K562 (cell line): ENCODE measurements around the gene VAC14. TPM values are rescaled to one million over a fixed set of nuclear protein-coding genes. Genes with fewer than 3 reads are reported as not detected.
"Not testable (repeated sequence)": the region's sequence is repeated elsewhere in the genome, so short reads cannot be mapped to it uniquely, and the experiment has no call there.

Experiments
- ATAC-seq: fragments of 200-7000 bp; cut with Tn5 transposase; 3 replicates; pipeline ENCODE4 v1.9.1; 2020; ENCODE audit warnings: moderate library complexity
- BruUV-seq: library from RNA; stranded (reverse); fragments of 400-500 nt; replicated peaks from 2 replicates; lab custom pipeline; 2021; lab: Mats Ljungman, UMichigan
- CTCF ChIA-PET: fragments of 300-600 bp; formaldehyde crosslinking; extraction: SDS; loops from one replicate; lab custom pipeline; 2021; ENCODE audit warnings: low intra/inter-chr PET ratio; lab: Yijun Ruan, JAX
- POLR2A ChIA-PET: fragments of 300-600, 350-650 bp; sonication (Branson Sonifier 250); formaldehyde crosslinking; extraction: SDS; loops from one replicate; lab custom pipeline; 2021; ENCODE audit warnings: antibody characterized with exemption, inconsistent platforms; lab: Yijun Ruan, JAX
- DNase-seq, 4 experiments: peaks; one replicate each; pipeline versions ENCODE4 v3.0.0 to v3.0.0-alpha.2; 2011 to 2018; ENCODE audit warnings: low spot score in 3 of 4, mixed read lengths in 3 of 4; ENCODE audit errors: extremely low read depth in 1 of 4
- FAIRE-seq: peaks from 2 replicates; lab custom pipeline; 2011; peaks lifted over from hg19 to GRCh38; lab: Jason Lieb, UNC
- H2AFZ ChIP-seq: 2 replicates; pipeline ENCODE4 v1.6.0; 2011; ENCODE audit warnings: low read depth, low read length, control low read depth, inconsistent platforms
- H3K27ac ChIP-seq: fragments of 200-600 bp; 3 replicates; pipeline ENCODE4 v1.8.0; 2011; ENCODE audit warnings: low read depth, mild to moderate bottlenecking, control low read depth, inconsistent platforms, low read length, moderate library complexity, mixed read lengths; ENCODE audit errors: extremely low read depth
- H3K27me3 ChIP-seq, 2 experiments: fragments of 300-600 bp in 1 of 2; 2 replicates in 1 of 2; 3 replicates in 1 of 2; pipeline versions ENCODE4 v1.6.0 to v1.8.0; 2011; ENCODE audit warnings: inconsistent platforms in 2 of 2, low read length in 2 of 2, mild to moderate bottlenecking in 1 of 2, mixed read lengths in 1 of 2, moderate library complexity in 1 of 2; ENCODE audit not compliant: control insufficient read depth in 2 of 2, insufficient read depth in 2 of 2
- H3K36me3 ChIP-seq: fragments of 300-600 bp; 3 replicates; pipeline ENCODE4 v1.8.0; 2011; ENCODE audit warnings: mild to moderate bottlenecking, low read length, inconsistent platforms; ENCODE audit not compliant: control insufficient read depth, insufficient read depth
- H3K4me1 ChIP-seq, 2 experiments: fragments of 200-600 bp in 1 of 2; replicated peaks in 1 of 2; 2 replicates in 1 of 2; 3 replicates in 1 of 2; pipeline versions ENCODE4 v1.5.1 to v1.8.0; 2011; ENCODE audit warnings: inconsistent platforms in 2 of 2, low read length in 2 of 2, mild to moderate bottlenecking in 1 of 2, mixed read lengths in 1 of 2, moderate library complexity in 1 of 2; ENCODE audit not compliant: control insufficient read depth in 2 of 2, insufficient read depth in 2 of 2
- H3K4me2 ChIP-seq: 2 replicates; pipeline ENCODE4 v1.6.1; 2011; ENCODE audit warnings: low read length, control low read depth, inconsistent platforms, mixed read lengths; ENCODE audit not compliant: insufficient read depth
- H3K4me3 ChIP-seq: fragments of 200-600 bp; sonication (generic), shearing (Covaris generic); 2 replicates; pipeline ENCODE4 v1.5.1; 2016; ENCODE audit warnings: control low read depth, inconsistent platforms
- H3K79me2 ChIP-seq: fragments of 200-600 bp; 3 replicates; pipeline ENCODE4 v1.8.0; 2011; ENCODE audit warnings: low read length, inconsistent platforms; ENCODE audit not compliant: control insufficient read depth, insufficient read depth
- H3K9ac ChIP-seq, 2 experiments: 2 replicates each; pipeline versions ENCODE4 v1.6.0 to v1.6.1; 2011; ENCODE audit warnings: low read depth in 2 of 2, low read length in 2 of 2, control low read depth in 1 of 2, inconsistent platforms in 1 of 2, mild to moderate bottlenecking in 1 of 2, mixed read lengths in 1 of 2; ENCODE audit not compliant: insufficient read depth in 1 of 2
- H3K9me1 ChIP-seq: one replicate; pipeline ENCODE4 v1.6.0; 2011; ENCODE audit warnings: inconsistent platforms, mild to moderate bottlenecking, low read length, moderate library complexity; ENCODE audit not compliant: control insufficient read depth, insufficient read depth
- H3K9me3 ChIP-seq: replicated peaks from 2 replicates; pipeline ENCODE4 v1.5.1; 2011; ENCODE audit warnings: low read depth, low read length, inconsistent platforms; ENCODE audit not compliant: control insufficient read depth, insufficient read depth
- H4K20me1 ChIP-seq: replicated peaks from 2 replicates; pipeline ENCODE4 v1.6.1; 2011; ENCODE audit warnings: low read length, inconsistent platforms, mixed read lengths; ENCODE audit not compliant: control insufficient read depth, insufficient read depth
- ETV6 ChIP-seq, 3 experiments: fragments of 150-350 bp in 1 of 3; sonication (generic) in 1 of 3; formaldehyde crosslinking in 1 of 3; IDR thresholded peaks; 2 replicates each; pipeline versions ENCODE4 v1.6.1 to v1.8.0; 2014 to 2022; ENCODE audit warnings: borderline replicate concordance in 2 of 3, low read depth in 2 of 3, antibody characterized with exemption in 1 of 3, low read length in 1 of 3, mild to moderate bottlenecking in 1 of 3, missing genetic modification reagents in 1 of 3
- IFI16 ChIP-seq: fragments of 250-450 bp; sonication (Bioruptor Pico); IDR thresholded peaks from 2 replicates; pipeline ENCODE4 v2.1.2; 2022; ENCODE audit warnings: mild to moderate bottlenecking, inconsistent platforms
- MLLT1 ChIP-seq, 2 experiments: fragments of 450-650 bp; IDR thresholded peaks; 2 replicates each; pipeline ENCODE4 v1.6.1; 2016
- RB1 ChIP-seq: fragments of 450-650 bp; IDR thresholded peaks from 2 replicates; pipeline ENCODE4 v1.6.1; 2017; ENCODE audit warnings: low read depth, mild to moderate bottlenecking
- SRSF3 ChIP-seq: fragments of 200-400 bp; formaldehyde crosslinking; IDR thresholded peaks from 2 replicates; pipeline ENCODE4 v1.6.1; 2016; ENCODE audit warnings: mild to moderate bottlenecking, low read length, moderate library complexity; ENCODE audit not compliant: insufficient read depth
- ZNF263 ChIP-seq: sonication (generic); formaldehyde crosslinking; IDR thresholded peaks from 2 replicates; pipeline ENCODE4 v1.8.0; 2022; ENCODE audit warnings: mild to moderate bottlenecking, missing genetic modification reagents, borderline replicate concordance
- WGBS: fragments of 100-300 bp; shearing (Covaris generic); methylation state at CpG from one replicate; pipeline ENCODE4 v1.1.6; 2016; ENCODE audit warnings: low coverage, mixed read lengths; ENCODE audit not compliant: insufficient coverage; ENCODE audit errors: missing lambda C conversion rate; 5-methylcytosine and 5-hydroxymethylcytosine counted together
- in situ Hi-C: fragments of 300-500 bp; cut with MboI; formaldehyde crosslinking; loops from 4 replicates; pipeline ENCODE4 v1.15.0; 2018; ENCODE audit warnings: inconsistent platforms, mixed read lengths
- intact Hi-C: fragments of 100-400 bp; cut with micrococcal nuclease; formaldehyde crosslinking; loops from 2 replicates; pipeline ENCODE4 v1.14.2; 2022
- polyA plus RNA-seq, 8 experiments: library from polyadenylated mRNA; depleted of rRNA in 4 of 8; stranded (reverse) in 5 of 8; unstranded in 3 of 8; fragments of >200 nt; fragmentation: Nextera tagmentation in 2 of 8; fragmentation: Illumina TruSeq in 1 of 8; extraction: Ambion mirVana in 2 of 8; extraction: Trizol in 1 of 8; gene quantifications; 2 replicates each; pipeline versions ENCODE4 v1.2.1 to v1.2.3, GENCODE V29; 2011 to 2014; ENCODE audit warnings: inconsistent platforms in 1 of 8, missing spikeins in 1 of 8
- total RNA-seq, 7 experiments: library from RNA; depleted of rRNA in 6 of 7; stranded (reverse); fragments of >200 nt in 6 of 7; fragmentation: Illumina TruSeq in 2 of 7; extraction: Trizol in 2 of 7; gene quantifications; 2 replicates each; pipeline versions ENCODE4 v1.2.1 to v1.2.3, GENCODE V29; 2011 to 2021; ENCODE audit warnings: low replicate concordance in 1 of 7
- TF ChIP-seq, protein P1 (sequence below): fragments of 450-650 bp; conservative IDR thresholded peaks from 2 replicates; pipeline ENCODE4 v1.6.1; 2016; ENCODE audit warnings: missing genetic modification characterization, low read depth, mild to moderate bottlenecking, control low read depth, missing compliant biosample characterization

Gene VAC14
- total and polyA plus RNA-seq, 9 of the 15 experiments (the other 6 are each of a cell fraction or from before 2014, with no cell fraction given), result 1.3 to 41.6 (median 26.6) TPM

GRCh38 chr16:70644763-70645597, 156.0 kb downstream of the VAC14 start (continued):
- TF ChIP-seq IFI16 (CRISPR knock-in tag), result no peak
- TF ChIP-seq MLLT1 (IDR thresholded peaks at IDR 0.05), result 0 out of 4 replicates have a peak, but pooled peaks of 1 of the 2 experiments have one; percentile 45
- peak; percentile 64 to 88; a peak in 3 of 4 replicates for TF ChIP-seq ETV6 (IDR thresholded peaks at IDR 0.05; ENCODE audit: borderline replicate concordance in 1 of 2, low read depth in 2 of 2, low read length in 1 of 2)
- no peak for TF ChIP-seq ETV6 (CRISPR knock-in tag; IDR thresholded peaks at IDR 0.05; ENCODE audit: borderline replicate concordance)
- TF ChIP-seq, protein P1, sequence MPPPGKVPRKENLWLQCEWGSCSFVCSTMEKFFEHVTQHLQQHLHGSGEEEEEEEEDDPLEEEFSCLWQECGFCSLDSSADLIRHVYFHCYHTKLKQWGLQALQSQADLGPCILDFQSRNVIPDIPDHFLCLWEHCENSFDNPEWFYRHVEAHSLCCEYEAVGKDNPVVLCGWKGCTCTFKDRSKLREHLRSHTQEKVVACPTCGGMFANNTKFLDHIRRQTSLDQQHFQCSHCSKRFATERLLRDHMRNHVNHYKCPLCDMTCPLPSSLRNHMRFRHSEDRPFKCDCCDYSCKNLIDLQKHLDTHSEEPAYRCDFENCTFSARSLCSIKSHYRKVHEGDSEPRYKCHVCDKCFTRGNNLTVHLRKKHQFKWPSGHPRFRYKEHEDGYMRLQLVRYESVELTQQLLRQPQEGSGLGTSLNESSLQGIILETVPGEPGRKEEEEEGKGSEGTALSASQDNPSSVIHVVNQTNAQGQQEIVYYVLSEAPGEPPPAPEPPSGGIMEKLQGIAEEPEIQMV (tag), result no peak
- TF ChIP-seq SRSF3, result no peak
- TF ChIP-seq ZNF263 (CRISPR knock-in tag), result peak; percentile 88
- no peak for TF ChIP-seq RB1

DNA sequence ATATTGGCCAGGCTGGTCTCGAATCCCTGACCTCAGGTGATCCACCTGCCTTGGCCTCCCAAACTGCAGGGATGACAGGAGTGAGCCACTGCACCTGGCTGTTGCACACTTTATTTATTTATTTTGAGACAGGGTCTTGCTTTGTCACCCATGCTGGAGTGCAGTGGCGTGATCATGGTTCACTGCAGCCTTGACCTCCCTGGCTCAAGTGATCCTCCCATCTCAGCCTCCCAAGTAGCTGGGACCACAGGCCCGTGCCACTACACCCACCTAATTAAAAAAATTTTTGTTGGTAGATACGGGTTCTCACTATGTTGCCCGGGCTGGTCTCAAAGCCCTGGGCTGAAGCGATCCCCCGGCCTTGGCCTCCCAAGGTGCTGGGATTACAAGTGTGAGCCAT, 157.7 kb downstream of the VAC14 start:
- H3K79me2 ChIP-seq, H3K36me3 ChIP-seq, H3K9me1 ChIP-seq, ATAC-seq, FAIRE-seq, H4K20me1 ChIP-seq, CTCF ChIA-PET, H3K9me3 ChIP-seq, H3K9ac ChIP-seq, H3K27ac ChIP-seq, intact Hi-C loops, H3K4me2 ChIP-seq, in situ Hi-C loops, DNase-seq, H2AFZ ChIP-seq, BruUV-seq, H3K4me3 ChIP-seq: not testable (repeated sequence)
- Histone ChIP-seq H3K27me3 (peaks cover 20 to 55% of the 10 kb centered on the region in 2 experiments; a peak in 4 of 5 replicates), H3K4me1 (peaks cover 0 to 12% of the 10 kb centered on the region in 2 experiments; a peak in 2 of 5 replicates)
- 4% methylated on average over 7 of the region's 7 CpGs for WGBS
- POLR2A ChIA-PET, result interaction anchor here (0.9 kb wide), 1 partner anchor 8 kb away, joined by 3 read pairs; no protein-coding TSS in a partner anchor
